HS-5 (cell line): ENCODE measurements around the gene SLC30A3.
A peak's percentile ranks its signal among the peaks of the same experiment; 100 is the strongest.
"Not testable (repeated sequence)": the region's sequence is repeated elsewhere in the genome, so short reads cannot be mapped to it uniquely, and the experiment has no call there.

Experiments
- DNase-seq: peaks from one replicate; pipeline ENCODE4 v3.0.0-alpha.2; 2012; ENCODE audit warnings: low read depth

Gene SLC30A3, protein sequence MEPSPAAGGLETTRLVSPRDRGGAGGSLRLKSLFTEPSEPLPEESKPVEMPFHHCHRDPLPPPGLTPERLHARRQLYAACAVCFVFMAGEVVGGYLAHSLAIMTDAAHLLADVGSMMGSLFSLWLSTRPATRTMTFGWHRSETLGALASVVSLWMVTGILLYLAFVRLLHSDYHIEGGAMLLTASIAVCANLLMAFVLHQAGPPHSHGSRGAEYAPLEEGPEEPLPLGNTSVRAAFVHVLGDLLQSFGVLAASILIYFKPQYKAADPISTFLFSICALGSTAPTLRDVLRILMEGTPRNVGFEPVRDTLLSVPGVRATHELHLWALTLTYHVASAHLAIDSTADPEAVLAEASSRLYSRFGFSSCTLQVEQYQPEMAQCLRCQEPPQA

DNA sequence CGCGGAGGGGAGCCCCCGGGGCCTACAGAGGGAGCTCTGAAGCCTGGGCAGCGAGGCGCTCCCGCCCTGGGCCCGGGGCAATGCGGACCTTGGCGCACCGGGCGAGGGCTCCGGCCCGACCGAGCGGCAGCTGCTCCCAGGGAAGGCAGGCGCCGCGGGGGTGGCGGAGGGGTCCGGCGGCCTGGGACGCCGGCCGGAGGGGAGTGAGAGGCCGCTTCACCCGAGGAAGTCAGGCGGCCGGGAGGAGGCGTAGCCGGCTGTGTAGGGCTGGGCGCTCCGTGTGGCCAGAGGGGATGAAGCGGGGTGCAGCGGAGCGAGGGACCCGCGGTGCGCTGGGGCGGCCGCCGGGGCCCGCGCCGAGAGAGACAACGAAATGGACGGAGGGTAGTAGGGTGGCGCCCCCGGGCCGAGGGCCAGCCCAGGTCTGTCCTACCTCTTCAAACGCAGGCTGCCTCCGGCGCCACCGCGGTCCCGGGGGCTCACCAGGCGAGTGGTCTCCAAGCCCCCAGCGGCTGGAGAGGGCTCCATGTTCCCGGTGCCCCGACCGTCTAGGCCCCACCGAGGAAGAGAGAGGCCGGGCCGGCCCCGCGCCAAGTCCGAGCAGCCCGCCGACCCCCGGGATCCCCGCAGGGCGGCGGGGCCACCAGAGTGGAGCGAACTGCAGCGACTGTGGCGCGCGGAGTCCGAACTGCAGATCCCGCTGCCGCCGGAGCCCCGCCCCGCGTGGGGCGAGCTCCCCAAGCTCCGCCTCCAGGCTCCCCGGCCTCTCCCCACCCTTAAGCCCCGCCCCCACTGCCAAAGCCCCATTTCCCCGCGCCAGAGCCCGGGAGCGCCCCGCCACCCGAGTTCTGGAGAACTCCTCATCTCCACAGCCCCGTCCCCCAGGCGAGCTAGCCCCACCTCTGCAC lies at the start of gene SLC30A3:
SLC30A3 (minus strand) TSS at position 669 of the 908 bp plus-strand sequence; CDS start at position 528, 141 bp downstream.
- DNase-seq, result no peak

DNA sequence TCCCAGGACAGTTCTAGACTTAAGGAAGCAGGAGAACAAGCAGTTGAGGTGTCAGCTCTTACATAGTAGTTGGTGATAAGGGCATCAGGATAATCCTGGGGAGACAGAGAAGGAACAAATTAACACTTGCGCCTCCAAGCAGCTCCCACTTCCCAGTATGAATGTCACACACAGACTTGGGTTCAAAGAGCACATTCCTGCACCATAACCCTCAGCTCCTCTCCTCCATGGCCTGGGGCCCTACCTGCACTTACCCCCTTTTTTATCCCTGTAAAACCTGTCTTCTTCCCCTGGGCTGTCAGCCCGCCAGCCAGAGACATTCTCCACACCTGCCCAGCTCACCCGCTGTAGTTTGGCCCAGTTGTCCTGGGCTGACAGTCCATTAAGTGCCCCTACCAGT lies 49.3 kb upstream of the SLC30A3 start:
- DNase-seq, result no peak

DNA sequence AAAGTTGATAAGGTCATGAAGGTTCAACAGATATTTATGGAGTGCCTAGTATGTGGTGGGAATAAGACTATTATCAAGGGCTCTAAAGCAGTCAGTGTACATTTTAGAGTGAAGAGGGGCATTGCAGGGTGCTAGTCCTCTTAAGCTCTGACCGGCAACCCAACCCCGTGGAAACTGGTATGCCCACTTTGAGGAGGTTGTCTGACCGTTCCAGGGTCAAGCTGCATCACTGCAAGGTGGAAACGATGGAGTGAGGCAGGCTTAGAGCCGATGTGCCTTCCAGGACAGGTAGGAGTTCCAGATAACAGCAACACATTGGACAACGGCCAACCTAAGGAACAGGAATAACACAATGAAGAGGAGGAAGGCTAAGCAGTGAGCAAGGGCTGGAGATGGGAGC lies 46.8 kb upstream of the SLC30A3 start:
- DNase-seq, result no peak

DNA sequence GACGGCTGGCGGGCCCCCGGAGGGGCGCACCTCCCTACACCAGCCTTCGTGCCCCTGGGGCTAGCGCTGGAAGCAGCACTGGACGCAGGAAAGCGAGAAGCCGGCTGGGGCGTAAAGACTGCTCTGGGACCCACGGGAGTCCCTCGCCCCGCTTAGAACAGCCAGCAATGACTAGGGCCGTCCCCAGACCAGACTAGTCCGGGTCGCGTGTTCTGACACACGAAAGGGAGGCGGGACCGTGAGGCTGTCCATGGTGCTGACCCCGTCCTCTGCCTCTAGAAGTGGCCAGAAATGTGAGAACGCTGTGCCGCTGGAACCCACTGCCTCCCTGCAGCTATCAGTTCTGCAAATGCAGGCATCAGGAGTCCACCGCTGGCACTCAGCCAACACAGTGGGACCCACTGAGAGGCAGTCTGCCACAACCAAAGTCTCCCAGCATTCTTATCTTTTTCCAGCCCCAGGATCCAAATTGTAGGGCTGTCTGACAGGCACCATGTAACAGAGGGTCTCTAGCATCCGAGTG lies 45.6 kb upstream of the SLC30A3 start, which contains the start of gene UCN:
UCN (minus strand) TSS at position 87 of the 523 bp plus-strand sequence. CDS start 550 bp downstream, outside the sequence.
- DNase-seq, result no peak

DNA sequence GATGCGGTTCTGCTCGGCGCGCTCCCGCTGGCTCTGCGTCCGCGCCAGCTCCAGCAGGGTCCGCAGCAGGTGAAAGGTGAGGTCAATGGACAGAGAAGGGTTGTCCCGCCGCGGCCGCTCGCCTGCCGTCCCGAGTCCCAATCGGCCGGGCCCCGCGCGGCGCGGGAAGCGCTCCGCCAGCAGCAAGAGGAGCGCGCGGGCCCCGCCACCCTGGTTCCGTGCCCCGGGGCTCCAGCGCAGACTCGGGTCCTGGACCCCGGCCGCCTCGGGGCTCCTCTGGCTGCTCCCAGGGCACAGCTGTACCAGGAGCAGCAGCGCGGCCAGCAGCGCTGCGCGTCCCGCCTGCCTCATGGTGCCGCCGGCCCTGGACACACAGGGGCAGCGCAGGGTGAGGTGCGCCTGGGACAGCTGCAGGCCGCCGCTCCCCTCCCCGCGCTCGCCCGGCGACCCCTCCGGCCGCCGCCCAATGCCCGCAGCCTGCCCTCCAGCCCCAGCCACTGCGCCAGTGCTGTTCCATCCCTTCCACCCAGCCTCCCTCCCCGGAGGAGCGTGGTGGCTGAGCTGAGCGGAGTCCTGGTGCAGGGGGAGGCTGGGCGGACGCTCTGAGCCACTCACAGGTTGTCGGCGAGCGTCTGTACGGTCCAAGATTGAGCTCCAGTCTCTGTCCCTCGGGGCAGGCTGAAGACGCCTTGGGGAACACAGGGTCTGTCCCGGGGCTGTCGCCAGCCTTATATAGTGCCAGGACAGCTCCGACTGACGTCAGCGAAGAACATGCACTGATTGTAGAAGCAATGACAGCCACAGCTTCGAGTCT lies 44.9 kb upstream of the SLC30A3 start:
- no peak for DNase-seq

DNA sequence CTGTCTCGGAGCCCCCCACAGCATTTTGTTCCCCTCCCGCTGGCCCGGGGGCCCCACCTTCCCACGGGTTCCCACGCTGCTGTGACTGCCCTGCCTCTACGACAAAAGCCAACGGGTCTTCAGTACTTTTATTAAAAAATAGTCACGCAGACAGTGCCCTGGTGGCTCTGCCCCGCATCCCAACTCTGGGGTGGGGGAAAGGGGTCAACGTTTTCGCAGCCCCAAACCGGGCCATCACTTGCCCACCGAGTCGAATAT lies 44.4 kb upstream of the SLC30A3 start:
- no peak for DNase-seq

DNA sequence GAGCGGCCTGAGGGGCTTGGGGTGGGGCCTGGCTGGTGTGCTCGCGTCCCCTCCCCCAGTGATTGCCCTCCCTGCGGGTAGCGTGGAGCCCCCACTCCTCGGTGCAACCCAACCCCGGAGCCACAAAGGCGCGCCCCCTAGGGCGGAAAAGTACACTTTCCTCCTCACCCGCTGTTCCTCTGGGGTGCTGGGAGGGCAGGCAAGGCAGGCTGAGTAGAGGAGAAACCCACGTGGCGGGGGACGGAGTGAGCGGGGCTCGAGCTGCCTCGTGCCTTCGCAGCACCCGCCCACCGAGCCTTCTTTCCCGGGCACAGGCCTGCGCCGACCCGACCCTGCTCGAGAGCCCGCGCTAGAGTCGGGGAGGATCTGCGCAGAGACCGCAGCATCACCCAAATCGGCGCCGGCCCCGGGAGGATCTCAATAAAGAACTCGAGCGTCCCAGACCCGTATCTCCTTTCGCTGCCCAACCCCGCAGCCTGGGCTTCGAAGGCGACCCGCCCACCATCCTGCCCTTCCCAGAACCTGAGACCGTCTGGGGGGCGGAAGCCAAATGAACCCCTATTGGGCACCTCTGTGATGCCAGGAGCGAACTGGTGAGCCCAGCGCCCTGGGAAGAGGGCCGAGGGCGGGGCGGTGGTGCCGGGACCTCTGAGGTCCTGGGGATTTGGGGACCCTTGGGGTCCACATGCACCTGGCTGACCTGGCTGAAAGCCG lies 43.9 kb upstream of the SLC30A3 start:
- DNase-seq, result no peak

DNA sequence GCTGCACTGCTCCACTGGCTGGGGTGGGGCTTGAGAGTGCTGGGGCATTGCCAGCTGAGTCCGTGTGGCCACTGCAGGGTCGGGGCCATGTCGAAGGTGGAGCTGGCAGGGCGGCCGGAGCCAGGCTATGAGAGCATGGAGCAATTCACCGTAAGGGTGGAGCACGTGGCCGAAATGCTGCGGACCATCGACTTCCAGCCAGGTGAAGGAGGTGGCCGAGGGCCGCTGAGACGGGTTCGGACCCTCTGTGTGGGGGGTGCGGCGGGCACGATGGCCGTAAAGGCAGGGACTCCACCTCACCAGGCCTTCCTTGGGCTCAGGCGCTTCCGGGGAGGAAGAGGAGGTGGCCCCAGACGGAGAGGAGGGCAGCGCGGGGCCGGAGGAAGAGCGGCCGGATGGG lies 43.3 kb upstream of the SLC30A3 start:
- no peak for DNase-seq

DNA sequence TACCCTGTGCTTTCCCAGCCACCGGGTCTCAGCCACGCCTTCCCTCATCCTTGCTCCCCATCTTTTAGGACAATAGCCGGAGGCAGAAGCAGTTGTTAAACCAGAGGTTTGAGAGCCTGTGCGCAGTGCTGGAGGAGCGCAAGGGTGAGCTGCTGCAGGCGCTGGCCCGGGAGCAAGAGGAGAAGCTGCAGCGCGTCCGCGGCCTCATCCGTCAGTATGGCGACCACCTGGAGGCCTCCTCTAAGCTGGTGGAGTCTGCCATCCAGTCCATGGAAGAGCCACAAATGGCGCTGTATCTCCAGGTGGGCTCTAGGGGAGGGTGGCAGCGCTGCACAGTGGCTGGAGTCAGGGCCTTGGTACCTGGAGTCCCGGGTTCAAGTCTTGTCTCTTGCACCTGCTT lies 42.7 kb upstream of the SLC30A3 start:
- DNase-seq, result no peak

DNA sequence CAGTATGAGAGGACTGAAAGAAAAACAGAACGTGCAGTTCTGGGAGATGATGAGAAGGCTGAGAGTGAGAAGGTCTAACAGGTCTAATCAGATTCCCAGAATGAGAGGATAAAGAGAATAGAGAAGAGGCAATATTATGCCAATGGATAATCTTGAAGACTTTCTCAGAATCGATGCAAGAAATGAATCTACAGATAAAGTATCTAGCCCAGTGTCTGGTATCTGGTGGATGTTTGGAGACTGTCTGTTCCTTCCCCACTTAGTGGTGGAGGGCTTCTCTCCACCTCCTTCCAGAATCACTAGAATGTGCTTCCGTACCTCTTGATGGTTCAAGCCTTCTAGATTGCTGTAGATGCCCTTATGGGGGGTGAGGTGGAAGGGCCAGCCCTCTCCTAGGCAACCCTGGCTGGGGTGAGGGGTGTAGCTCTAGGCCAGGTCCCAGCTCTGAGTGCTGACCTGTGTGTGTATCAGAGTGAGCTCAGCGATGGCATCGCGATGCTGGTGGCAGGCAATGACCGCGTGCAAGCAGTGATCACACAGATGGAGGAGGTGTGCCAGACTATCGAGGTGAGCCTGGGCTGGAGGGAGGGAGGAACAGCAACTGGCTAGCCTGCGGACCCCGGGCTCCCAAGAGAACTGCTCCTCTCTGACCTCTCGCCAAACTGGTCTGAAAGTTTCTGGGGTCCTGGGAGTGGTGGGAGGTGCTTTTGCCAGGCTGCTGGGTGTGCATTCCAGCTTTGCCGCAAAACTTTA lies 41.8 kb upstream of the SLC30A3 start:
- no peak for DNase-seq

DNA sequence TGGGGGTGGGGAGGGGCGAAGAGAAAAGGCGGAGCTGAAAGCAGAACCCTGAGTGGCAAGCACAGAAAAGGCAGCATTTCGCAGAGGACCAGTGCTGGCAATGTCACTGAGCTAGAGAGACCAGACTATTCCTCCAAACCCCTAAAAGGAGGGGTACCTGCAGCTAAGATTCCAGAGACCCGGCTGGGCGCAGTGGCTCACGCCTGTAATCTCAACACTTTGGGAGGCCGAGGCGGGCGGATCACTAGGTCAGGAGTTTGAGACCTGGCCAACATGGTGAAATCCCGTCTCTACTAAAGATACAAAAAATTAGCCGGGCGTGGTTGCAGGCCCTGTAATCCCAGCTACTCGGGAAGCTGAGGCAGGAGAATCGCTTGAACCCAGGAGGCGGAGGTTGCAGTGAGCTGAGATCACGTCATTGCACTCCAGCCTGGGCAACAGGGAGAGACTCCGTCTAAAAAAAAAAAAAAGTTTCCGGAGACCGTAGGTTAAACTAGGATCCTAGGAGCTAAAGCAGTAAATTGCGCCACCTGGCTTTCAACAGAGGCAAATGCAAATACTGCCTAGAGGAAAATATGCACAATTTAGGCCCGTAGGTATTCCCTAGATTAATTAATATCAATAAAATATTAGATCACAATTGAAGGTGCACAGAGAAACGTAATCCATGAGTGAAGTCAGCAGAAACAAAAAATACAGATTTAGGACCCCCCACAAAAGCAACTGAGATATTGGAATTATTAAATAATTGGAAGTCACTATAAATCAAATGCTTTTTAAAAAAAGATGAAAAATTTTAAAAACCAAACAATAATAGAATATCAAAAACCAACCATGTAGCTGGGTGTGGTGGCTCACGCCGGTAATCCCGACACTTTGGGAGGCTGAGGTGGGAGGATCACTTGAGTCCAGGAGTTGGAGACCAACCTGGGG lies 40.5 kb upstream of the SLC30A3 start:
- DNase-seq, result peak; percentile 47

DNA sequence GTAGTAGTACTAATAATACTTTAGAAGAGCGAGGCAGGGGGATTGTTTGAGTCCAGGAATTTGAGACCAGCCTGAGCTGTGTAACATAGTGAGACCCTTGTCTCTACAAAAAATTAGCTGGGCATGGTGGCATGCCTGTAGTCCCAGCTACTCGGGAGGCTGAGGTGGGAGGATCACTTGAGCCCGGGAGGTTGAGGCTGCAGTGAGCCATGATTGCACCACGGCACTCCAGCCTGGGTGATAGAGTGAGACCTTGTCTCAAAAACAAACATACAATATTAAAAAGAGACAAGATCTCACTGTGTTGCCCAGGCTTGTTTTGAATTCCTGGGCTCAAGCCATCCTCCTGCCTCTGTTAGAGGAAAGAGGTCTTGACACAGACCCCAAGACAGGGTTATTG lies 37.8 kb upstream of the SLC30A3 start:
- DNase-seq, result not testable (repeated sequence)

DNA sequence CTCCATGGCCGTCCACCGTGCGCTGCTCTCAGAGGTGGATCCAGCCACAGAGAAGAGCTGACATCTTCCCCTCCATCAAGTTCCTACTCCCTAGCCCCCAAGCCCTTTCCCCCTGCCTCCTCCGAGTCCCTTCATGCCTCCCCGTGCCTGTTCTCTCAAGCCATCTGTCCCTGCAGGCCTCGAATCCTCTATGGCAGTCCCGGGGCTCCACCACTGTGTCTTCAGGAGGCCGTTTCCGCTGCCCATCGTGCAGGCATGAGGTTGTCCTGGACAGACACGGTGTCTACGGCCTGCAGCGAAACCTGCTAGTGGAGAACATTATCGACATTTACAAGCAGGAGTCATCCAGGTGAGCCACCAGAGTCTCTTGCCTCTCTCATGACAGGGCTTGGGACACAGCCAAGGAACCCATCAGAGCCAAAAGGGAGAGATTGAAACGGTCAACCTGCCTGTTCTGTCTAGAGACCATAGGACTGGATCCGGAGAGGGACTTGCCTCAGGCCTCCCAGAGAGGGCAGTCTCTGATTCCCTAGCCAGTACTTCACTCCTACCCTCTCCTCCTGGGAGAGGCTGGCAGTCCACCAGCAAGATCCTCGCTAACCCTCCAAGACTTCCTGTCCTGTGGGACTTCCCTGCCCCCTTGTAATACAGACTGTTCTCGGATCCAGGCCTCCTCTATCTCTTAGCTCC lies 35.7 kb upstream of the SLC30A3 start:
- no peak for DNase-seq

DNA sequence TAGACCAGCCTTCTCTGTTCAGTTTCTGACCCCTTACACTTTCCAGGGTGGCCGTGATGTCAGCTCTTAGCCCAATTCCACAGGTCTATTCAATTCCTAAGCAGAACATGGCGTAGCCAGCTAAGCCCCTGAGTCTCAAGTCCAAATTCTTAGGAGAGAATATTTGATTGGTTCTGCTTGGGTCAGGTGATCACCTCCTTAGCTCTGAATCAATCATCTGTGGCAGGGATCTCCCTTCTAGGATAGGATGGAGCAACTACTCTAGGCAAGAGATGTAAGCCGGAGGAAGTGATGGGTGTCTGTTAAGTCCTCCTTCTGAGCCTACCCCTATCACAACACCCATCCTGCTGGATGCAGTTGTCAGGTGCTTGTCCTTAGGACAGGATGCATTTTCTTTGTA lies 34.3 kb upstream of the SLC30A3 start:
- no peak for DNase-seq

DNA sequence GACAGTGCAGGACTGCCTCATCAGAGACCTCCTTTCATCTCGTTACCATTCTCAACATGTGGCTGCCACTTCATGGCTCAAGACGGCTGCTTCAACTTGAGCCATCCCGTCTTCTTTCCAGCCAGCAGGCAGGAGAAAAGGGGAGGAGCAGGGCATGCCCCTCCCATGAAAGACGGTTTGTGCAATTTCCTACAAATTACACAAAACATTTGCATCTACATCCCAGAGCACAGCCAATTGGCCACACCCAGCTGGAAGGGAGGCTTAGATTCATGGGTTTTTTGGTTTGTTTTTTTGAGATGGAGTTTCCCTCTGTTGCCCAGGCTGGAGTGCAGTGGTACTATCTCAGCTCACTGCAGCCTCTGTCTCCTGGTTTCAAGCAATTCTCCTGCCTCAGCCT lies 33.6 kb upstream of the SLC30A3 start:
- no peak for DNase-seq

DNA sequence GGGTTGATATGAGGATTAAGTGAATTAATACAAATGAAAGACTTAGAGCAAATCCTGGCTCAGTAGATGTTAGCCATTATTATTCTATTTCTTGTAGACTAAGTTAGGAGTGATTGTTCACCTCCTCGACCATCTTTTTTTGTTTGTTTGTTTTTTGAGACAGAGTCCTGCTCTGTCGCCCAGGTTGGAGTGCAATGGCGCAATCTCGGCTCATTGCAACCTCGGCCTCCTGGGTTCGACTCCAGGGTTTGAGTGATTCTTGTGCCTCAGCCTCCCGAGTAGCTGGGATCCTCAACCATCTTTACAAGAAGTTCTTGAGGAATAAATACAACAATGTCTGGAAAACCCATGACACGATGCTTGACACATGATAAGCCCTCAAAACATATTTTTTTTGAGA lies 32.1 kb upstream of the SLC30A3 start:
- DNase-seq, result no peak

DNA sequence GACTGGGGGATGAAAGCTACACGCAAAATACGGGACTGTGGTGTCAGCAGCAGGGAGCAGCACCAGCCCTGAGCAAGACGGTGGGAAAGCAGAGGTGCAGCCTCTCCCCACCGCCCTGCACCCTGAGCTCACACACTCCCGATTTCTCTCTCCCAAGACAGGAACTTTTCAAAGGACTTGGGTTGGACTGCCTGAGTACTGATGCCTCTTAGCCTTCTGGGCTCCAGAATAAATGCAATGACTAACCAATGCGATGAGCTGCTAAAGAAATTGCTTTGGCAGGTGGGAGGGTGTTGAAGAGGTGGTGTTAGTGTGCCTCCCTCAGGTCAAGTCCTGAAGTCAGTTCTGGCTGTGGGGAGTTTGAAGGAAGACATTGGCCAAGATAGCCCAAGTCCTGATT lies 29.0 kb upstream of the SLC30A3 start:
- DNase-seq, result no peak

DNA sequence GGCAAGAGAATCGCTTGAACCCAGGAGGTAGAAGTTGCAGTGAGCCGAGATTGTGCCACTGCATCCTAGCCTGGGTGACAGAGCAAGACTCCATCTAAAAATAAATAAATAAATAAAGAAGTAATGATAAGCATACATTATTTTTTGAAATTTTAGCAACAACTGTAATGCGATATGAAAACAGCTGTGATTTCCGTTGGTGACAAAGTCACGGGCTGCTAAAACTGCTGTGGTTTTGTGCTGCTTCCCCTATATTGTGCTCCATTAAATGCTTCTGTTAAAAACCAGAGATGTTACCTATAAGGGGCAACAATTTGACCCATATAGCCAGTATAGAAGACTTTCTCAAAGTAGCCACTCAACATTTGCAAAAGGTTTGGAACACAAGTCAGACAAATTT lies 27.7 kb upstream of the SLC30A3 start:
- DNase-seq, result no peak

DNA sequence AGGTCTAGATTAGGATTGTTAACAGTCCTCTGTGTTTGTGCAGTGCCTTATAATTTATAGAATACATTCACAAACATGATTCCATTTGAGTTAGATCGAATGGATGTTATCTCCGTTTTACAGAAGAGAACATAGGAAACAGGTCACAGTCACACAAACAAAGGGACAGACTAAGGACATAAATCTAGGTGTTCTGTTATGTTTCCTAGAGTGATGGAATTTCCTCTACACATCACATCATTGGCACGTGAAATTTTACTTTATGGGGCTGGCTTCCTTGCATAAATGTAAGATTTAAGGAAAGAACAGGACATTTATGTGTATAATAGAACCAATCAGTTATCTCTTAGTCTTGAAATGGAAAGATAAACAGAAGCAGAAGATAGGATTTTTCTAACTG lies 25.8 kb upstream of the SLC30A3 start:
- no peak for DNase-seq
